GM12875 (cell line): ENCODE results near the gene LPCAT2.

ENCODE experiments used
- H3K4me3 ChIP-seq: one replicate; pipeline ENCODE4 v1.5.1; 2011; ENCODE audit warnings: low read depth, low read length, control low read depth
- TF ChIP-seq, protein P1 (sequence below): IDR thresholded peaks from 2 replicates; pipeline ENCODE4 v1.5.1; 2011; ENCODE audit warnings: low read depth, mild to moderate bottlenecking, control low read depth, inconsistent platforms, low read length, moderate library complexity, borderline replicate concordance; ENCODE audit not compliant: insufficient read depth

LPCAT2 gene

DNA sequence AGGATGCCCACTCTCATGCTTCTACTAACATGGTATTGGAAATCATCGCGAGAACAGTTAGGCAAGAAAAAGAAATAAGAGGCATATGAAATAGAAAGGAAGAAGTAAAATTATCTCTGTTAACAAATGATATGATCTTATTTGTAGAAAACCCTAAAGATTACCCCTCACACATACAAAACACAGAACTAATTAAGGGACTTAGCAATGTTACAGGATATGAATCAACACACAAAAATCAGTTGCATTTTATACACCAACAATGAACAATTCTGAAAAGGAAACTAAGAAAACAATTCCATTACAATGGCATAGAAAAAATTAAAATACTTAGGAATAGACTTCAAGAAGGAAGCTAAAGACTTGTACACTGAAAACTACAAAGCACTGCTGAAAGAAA is 54.9 kb downstream of the LPCAT2 start:
- TF ChIP-seq, protein P1, sequence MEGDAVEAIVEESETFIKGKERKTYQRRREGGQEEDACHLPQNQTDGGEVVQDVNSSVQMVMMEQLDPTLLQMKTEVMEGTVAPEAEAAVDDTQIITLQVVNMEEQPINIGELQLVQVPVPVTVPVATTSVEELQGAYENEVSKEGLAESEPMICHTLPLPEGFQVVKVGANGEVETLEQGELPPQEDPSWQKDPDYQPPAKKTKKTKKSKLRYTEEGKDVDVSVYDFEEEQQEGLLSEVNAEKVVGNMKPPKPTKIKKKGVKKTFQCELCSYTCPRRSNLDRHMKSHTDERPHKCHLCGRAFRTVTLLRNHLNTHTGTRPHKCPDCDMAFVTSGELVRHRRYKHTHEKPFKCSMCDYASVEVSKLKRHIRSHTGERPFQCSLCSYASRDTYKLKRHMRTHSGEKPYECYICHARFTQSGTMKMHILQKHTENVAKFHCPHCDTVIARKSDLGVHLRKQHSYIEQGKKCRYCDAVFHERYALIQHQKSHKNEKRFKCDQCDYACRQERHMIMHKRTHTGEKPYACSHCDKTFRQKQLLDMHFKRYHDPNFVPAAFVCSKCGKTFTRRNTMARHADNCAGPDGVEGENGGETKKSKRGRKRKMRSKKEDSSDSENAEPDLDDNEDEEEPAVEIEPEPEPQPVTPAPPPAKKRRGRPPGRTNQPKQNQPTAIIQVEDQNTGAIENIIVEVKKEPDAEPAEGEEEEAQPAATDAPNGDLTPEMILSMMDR = no peak
- H3K4me3 ChIP-seq = no peak overlapping the region

DNA sequence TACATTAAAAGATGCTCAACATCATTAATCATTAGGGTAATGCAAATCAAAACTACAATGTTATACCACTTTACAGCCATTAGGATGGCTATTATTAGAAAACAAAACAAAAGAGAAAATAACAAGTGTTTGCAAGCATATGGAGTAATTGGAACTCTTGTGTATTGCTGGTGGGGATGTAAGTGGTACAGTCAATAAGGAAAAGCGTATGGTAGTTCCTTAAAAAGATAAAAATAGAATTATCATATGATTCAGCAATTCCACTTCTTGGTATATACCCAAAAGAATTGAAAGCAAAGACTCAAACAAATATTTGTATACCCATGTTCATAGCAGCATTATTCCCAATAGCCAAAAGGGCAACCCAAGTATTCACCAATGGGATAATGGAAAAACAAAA is 56.2 kb downstream of the LPCAT2 start:
- TF ChIP-seq, protein P1 = no peak
- H3K4me3 ChIP-seq = no peak overlapping the region

DNA sequence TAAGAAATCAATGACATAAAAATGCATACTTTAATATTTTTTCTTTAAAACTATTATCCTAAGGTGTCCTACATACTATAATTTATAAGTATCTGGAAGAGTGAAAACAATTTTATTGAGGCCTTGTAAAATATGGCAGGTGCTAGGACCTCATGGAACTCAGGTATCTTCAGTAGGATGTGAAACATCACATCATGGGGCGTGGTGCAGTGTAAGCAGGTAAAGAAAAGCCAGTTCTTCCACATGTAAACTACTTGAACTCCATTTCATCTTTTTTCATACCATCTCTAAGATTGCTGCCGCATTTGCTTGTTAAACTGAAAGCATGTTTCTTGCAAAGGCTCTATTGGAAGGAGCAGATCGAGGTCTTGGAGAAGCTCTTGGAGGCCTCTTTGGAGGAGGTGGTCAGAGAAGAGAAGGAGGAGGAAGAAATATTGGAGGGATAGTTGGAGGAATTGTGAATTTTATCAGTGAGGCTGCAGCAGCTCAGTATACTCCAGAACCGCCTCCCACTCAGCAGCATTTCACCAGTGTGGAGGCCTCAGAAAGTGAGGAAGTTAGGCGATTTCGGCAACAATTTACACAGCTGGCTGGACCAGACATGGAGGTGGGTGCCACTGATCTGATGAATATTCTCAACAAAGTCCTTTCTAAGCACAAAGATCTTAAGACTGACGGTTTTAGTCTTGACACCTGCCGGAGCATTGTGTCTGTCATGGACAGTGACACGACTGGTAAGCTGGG is 57.7 kb downstream of the LPCAT2 start, which contains the start of gene CAPNS2:
CAPNS2 (plus strand) TSS at position 253 of the 744 bp plus-strand sequence; CDS start at position 326, 73 bp downstream.
- H3K4me3 ChIP-seq = no peak within 1 kb of the TSS
- TF ChIP-seq, protein P1 = no peak

DNA sequence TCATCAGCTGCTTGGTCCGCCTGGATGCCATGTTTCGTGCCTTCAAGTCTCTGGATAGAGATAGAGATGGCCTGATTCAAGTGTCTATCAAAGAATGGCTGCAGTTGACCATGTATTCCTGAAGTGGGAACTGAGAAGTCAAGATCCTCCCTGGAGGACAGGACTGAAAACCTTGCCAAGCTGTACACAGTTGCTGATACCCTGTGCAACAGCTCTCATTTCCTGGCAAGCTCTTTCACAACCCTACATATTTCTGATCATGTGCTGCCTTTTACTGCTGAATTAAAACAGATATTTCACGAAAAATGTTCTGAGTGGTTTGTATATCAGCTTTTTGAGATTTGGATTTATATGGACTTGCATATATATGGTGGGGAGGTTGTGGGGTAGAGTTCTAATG is 58.5 kb downstream of the LPCAT2 start:
- TF ChIP-seq, protein P1 = no peak
- H3K4me3 ChIP-seq = no peak overlapping the region

DNA sequence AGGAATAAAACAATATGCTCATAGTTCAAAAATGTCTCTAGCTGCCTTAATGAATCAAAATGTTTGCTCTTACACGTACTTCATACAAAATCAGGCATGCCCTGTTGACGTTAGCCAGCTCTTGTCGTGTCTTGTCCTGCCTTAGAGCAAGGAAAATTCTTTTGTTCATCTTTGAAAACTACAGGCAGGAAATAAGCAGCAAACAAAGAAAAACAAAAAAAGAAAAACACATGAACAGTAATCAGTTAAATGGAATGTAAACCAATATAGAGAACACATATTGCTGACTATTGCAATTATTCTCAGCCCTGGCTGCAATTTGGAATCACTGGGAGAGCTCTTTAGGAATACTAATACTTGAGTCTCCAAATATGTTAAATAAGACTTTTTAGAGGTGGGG is 59.3 kb downstream of the LPCAT2 start:
- H3K4me3 ChIP-seq = no peak overlapping the region
- TF ChIP-seq, protein P1 = no peak

DNA sequence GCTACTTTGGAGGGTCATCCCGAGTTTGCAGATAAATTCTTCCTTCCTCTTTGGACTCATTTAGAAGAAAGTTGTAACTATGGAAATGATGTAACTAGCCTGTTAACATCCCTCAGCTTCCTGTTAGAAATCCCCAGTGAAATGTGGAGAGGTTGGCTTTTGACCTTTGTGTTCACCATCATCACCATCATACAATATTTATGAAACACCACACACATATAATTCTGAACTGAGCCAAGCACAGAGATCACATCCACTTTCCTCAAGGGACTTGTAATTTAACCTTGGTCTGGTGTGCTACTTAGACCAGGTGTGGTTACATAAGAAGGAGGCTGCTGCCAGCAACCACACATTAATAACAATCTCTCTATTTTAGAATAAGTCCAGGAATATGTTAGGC is 60.2 kb downstream of the LPCAT2 start:
- H3K4me3 ChIP-seq = no peak overlapping the region
- TF ChIP-seq, protein P1 = no peak

DNA sequence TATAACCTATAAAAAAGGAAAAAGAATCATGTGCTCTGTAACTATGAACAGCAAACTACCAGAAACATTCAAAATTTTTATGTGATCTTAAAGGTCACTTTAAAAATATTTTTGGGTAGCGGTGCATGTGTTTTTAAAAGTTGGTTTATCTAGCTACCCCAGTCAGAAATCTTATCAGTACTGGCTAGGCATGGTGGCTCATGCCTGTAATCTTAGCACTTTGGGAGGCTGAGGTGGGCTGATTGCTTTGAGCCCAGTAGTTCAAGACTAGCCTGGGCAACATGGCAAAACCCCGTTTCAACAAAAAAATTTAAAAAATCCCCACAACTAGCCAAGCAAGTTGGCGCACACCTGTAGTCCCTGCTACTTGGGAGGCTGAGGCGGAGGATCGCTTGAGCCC is 61.3 kb downstream of the LPCAT2 start:
- no peak overlapping the region for H3K4me3 ChIP-seq
- TF ChIP-seq, protein P1 = no peak
